Breast epithelium (tissue), 4 donors: Measurements from ENCODE around the gene PCCB. TPM values are rescaled to one million over a fixed set of nuclear protein-coding genes. Genes with fewer than 3 reads are reported as not detected.

Experiments
- DNase-seq, 2 donors: peaks; one replicate each; pipeline ENCODE4 v3.0.0-alpha.2; 2019; ENCODE audit warnings: low spot score in 2 of 2
- H3K27ac ChIP-seq, 2 donors: fragments of 200-600 bp; sonication (generic) in 1 of 2; one replicate each; pipeline ENCODE4 v1.5.1; 2016 to 2019; ENCODE audit warnings: mild to moderate bottlenecking in 1 of 2
- H3K27me3 ChIP-seq, 2 donors: fragments of 200-600 bp; sonication (generic) in 1 of 2; one replicate each; pipeline versions ENCODE4 v1.5.1 to v1.6.0; 2017 to 2019; ENCODE audit warnings: control low read depth in 1 of 2, mild to moderate bottlenecking in 1 of 2
- H3K36me3 ChIP-seq: fragments of 200-600 bp; one replicate; pipeline ENCODE4 v1.5.1; 2019
- H3K4me1 ChIP-seq, 2 donors: fragments of 200-600 bp; sonication (generic); one replicate each; pipeline ENCODE4 v1.5.1; 2016 to 2019; ENCODE audit warnings: control low read depth in 1 of 2
- H3K4me3 ChIP-seq, 3 donors: fragments of 200-600 bp; sonication (generic); 1 replicate in 2 of 3; 2 replicates in 1 of 3; pipeline ENCODE4 v1.5.1; 2016 to 2019; ENCODE audit warnings: mild to moderate bottlenecking in 3 of 3, moderate library complexity in 2 of 3
- H3K9me3 ChIP-seq, 2 donors: fragments of 200-600 bp; sonication (generic) in 1 of 2; one replicate each; pipeline ENCODE4 v1.5.1; 2016 to 2019; ENCODE audit warnings: control low read depth in 1 of 2
- POLR2A ChIP-seq: fragments of 450-650 bp; IDR thresholded peaks from one replicate; pipeline ENCODE4 v1.6.1; 2016; ENCODE audit warnings: antibody characterized with exemption, mild to moderate bottlenecking, moderate library complexity
- POLR2AphosphoS5 ChIP-seq, 3 donors: sonication (generic); formaldehyde crosslinking; IDR thresholded peaks; one replicate each; pipeline ENCODE4 v1.6.1; 2017; ENCODE audit warnings: antibody characterized with exemption in 3 of 3
- intact Hi-C: fragments of 100-400 bp; cut with DNase I; formaldehyde crosslinking; loops from one replicate; pipeline ENCODE4 v1.15.1; 2023; ENCODE audit warnings: low total_unique reads
- total RNA-seq, 3 donors: library from RNA; depleted of rRNA; stranded (reverse); fragments of >200 nt; gene quantifications; one replicate each; pipeline ENCODE4 v1.1.0, GENCODE V29; 2016
- TF ChIP-seq, protein P1 (sequence below), 3 donors: fragments of 450-650 bp; IDR thresholded peaks; one replicate each; pipeline ENCODE4 v1.5.1; 2016 to 2017; ENCODE audit warnings: antibody characterized with exemption in 3 of 3, mild to moderate bottlenecking in 3 of 3, moderate library complexity in 3 of 3

The PCCB gene
- total RNA-seq, 3 donors from 2014 or later, result 24.9 to 35.0 (median 31.3) TPM

GRCh38 chr3:136239094-136239493 lies 11.0 kb upstream of the PCCB start:
- intact Hi-C loops, result no loop called here
- Histone ChIP-seq H3K27ac (no peak overlapping the region), H3K36me3 (no peaks in the 10 kb centered on the region), H3K27me3 (no peaks in the 10 kb centered on the region), H3K9me3 (no peaks in the 10 kb centered on the region), H3K4me1 (no peaks in the 10 kb centered on the region), H3K4me3 (no peak overlapping the region)
- TF ChIP-seq POLR2AphosphoS5 (IDR thresholded peaks at IDR 0.05), result no peak
- TF ChIP-seq, protein P1, sequence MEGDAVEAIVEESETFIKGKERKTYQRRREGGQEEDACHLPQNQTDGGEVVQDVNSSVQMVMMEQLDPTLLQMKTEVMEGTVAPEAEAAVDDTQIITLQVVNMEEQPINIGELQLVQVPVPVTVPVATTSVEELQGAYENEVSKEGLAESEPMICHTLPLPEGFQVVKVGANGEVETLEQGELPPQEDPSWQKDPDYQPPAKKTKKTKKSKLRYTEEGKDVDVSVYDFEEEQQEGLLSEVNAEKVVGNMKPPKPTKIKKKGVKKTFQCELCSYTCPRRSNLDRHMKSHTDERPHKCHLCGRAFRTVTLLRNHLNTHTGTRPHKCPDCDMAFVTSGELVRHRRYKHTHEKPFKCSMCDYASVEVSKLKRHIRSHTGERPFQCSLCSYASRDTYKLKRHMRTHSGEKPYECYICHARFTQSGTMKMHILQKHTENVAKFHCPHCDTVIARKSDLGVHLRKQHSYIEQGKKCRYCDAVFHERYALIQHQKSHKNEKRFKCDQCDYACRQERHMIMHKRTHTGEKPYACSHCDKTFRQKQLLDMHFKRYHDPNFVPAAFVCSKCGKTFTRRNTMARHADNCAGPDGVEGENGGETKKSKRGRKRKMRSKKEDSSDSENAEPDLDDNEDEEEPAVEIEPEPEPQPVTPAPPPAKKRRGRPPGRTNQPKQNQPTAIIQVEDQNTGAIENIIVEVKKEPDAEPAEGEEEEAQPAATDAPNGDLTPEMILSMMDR (IDR thresholded peaks at IDR 0.05), result no peak
- TF ChIP-seq POLR2A, result no peak
- no peak for DNase-seq

GRCh38 chr3:136245691-136246090 lies 4.4 kb upstream of the PCCB start:
- Histone ChIP-seq H3K9me3 (no peaks in the 10 kb centered on the region), H3K4me1 (no peaks in the 10 kb centered on the region), H3K4me3 (no peak overlapping the region), H3K27ac (no peak overlapping the region), H3K36me3 (no peaks in the 10 kb centered on the region), H3K27me3 (no peaks in the 10 kb centered on the region)
- no peak for DNase-seq
- intact Hi-C loops, result loop anchor here (10.0 kb wide), 1 partner anchor 151 kb away; no protein-coding TSS in a partner anchor
- TF ChIP-seq, protein P1 (IDR thresholded peaks at IDR 0.05), result no peak
- no peak for TF ChIP-seq POLR2A
- TF ChIP-seq POLR2AphosphoS5 (IDR thresholded peaks at IDR 0.05), result no peak

DNA sequence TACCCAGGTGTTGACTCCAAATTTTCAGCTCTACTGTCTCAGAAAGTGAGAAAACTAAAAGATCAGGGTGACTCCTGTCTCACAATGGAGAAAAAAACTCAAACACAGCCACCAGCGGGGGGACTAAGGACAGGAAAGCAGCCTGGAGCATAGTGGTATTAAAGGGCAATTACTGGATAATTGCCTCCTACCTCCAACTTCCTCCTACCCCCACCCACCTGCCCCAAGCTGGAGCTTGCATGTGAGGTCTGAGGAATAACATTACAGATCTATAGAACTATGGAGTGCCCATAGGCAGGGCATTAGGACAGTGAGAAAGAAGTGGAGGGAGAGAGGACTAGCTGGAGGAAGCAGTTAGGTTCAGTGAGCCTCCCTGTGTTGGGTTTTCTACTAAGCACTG lies 2.7 kb upstream of the PCCB start:
- no peaks in the 10 kb centered on the region for H3K27me3 ChIP-seq
- TF ChIP-seq POLR2AphosphoS5 (IDR thresholded peaks at IDR 0.05) (no peak), POLR2A (no peak)
- TF ChIP-seq, protein P1 (IDR thresholded peaks at IDR 0.05), result no peak
- no peak for DNase-seq
- H3K4me1 ChIP-seq, result peaks cover 0 to 10% of the 10 kb centered on the region in 2 donors
- intact Hi-C loops, result loop anchor here (10.0 kb wide), 1 partner anchor 153 kb away; no protein-coding TSS in a partner anchor
- no peak overlapping the region for H3K4me3 ChIP-seq
- no peak overlapping the region for H3K27ac ChIP-seq
- H3K9me3 ChIP-seq, result no peaks in the 10 kb centered on the region
- no peaks in the 10 kb centered on the region for H3K36me3 ChIP-seq

- H3K4me1 ChIP-seq, result peaks cover 0 to 10% of the 10 kb centered on the region in 2 donors
- no peaks in the 10 kb centered on the region for H3K27me3 ChIP-seq
- DNase-seq, result no peak
- TF ChIP-seq POLR2AphosphoS5 (IDR thresholded peaks at IDR 0.05) (no peak), POLR2A (no peak)
- TF ChIP-seq, protein P1 (IDR thresholded peaks at IDR 0.05), result no peak
- no peaks in the 10 kb centered on the region for H3K9me3 ChIP-seq
- H3K27ac ChIP-seq, result no peak overlapping the region
- intact Hi-C loops, result loop anchor here (10.0 kb wide), 1 partner anchor 153 kb away; no protein-coding TSS in a partner anchor
- no peak overlapping the region for H3K4me3 ChIP-seq
- H3K36me3 ChIP-seq, result no peaks in the 10 kb centered on the region
Observed at GRCh38 chr3:136247855-136248590, 2.1 kb upstream of the PCCB start.

- TF ChIP-seq, protein P1 (IDR thresholded peaks at IDR 0.05), result no peak
- TF ChIP-seq POLR2AphosphoS5 (IDR thresholded peaks at IDR 0.05) (no peak), POLR2A (no peak)
- no peaks in the 10 kb centered on the region for H3K9me3 ChIP-seq
- peaks cover 0 to 10% of the 10 kb centered on the region in 2 donors for H3K4me1 ChIP-seq
- intact Hi-C loops, result loop anchor here (10.0 kb wide), 1 partner anchor 154 kb away; no protein-coding TSS in a partner anchor
- DNase-seq, result no peak
- H3K4me3 ChIP-seq, result no peak overlapping the region
- H3K36me3 ChIP-seq, result no peaks in the 10 kb centered on the region
- no peaks in the 10 kb centered on the region for H3K27me3 ChIP-seq
- no peak overlapping the region for H3K27ac ChIP-seq
Observed at GRCh38 chr3:136249091-136249490, 1.0 kb upstream of the PCCB start.
